K562 (cell line): ENCODE measurements around the gene SLC6A9. TPM values are rescaled to one million over a fixed set of nuclear protein-coding genes. Genes with fewer than 3 reads are reported as not detected.
A peak's percentile ranks its signal among the peaks of the same experiment; 100 is the strongest.

ENCODE experiments used
- ADNP ChIP-seq: fragments of 200-800 bp; sonication (Bioruptor generic); IDR thresholded peaks from 2 replicates; pipeline ENCODE4 v1.6.1; 2016; ENCODE audit warnings: missing genetic modification characterization, missing compliant biosample characterization
- ARID2 ChIP-seq: fragments of 450-650 bp; IDR thresholded peaks from 2 replicates; pipeline ENCODE4 v1.6.1; 2017; ENCODE audit warnings: antibody characterized with exemption, mild to moderate bottlenecking
- ATF1 ChIP-seq, 2 experiments: fragments of 450-650 bp in 1 of 2; IDR thresholded peaks; 2 replicates each; pipeline ENCODE4 v1.6.1; 2016; ENCODE audit warnings: missing compliant biosample characterization in 1 of 2, missing genetic modification characterization in 1 of 2
- BACH1 ChIP-seq: fragments of 200-800 bp; sonication (Bioruptor generic); IDR thresholded peaks from 2 replicates; pipeline ENCODE4 v1.6.1; 2016; ENCODE audit warnings: missing genetic modification characterization, missing compliant biosample characterization
- CBX1 ChIP-seq: sonication (generic); IDR thresholded peaks from 2 replicates; pipeline ENCODE4 v1.6.1; 2016; ENCODE audit warnings: antibody characterized with exemption, low read depth, mild to moderate bottlenecking
- CLOCK ChIP-seq: fragments of 250-450 bp; sonication (Bioruptor Pico); IDR thresholded peaks from 2 replicates; pipeline ENCODE4 v1.4.0; 2020; ENCODE audit warnings: mild to moderate bottlenecking, moderate library complexity, borderline replicate concordance
- GATAD2B ChIP-seq: fragments of 450-650 bp; IDR thresholded peaks from 2 replicates; pipeline ENCODE4 v1.6.1; 2017; ENCODE audit warnings: mild to moderate bottlenecking, borderline replicate concordance
- HMG20A ChIP-seq: fragments of 450-650 bp; formaldehyde crosslinking; conservative IDR thresholded peaks from 2 replicates; pipeline ENCODE4 v1.4.0; 2020; ENCODE audit warnings: mild to moderate bottlenecking, mixed read lengths
- HNRNPL ChIP-seq: fragments of 200-400 bp; formaldehyde crosslinking; IDR thresholded peaks from 2 replicates; pipeline ENCODE4 v1.6.1; 2017; ENCODE audit warnings: low read depth, mild to moderate bottlenecking, low read length
- MIER1 ChIP-seq: fragments of 450-650 bp; IDR thresholded peaks from 2 replicates; pipeline ENCODE4 v1.6.1; 2016; ENCODE audit warnings: antibody characterized with exemption, mild to moderate bottlenecking, low read depth
- NCOR1 ChIP-seq: fragments of 450-650 bp; IDR thresholded peaks from 2 replicates; pipeline ENCODE4 v1.6.1; 2016; ENCODE audit warnings: mild to moderate bottlenecking, moderate library complexity
- SFPQ ChIP-seq: fragments of 200-400 bp; formaldehyde crosslinking; IDR thresholded peaks from 2 replicates; pipeline ENCODE4 v1.6.1; 2017; ENCODE audit warnings: mild to moderate bottlenecking, low read depth, low read length, moderate library complexity
- SIN3B ChIP-seq: fragments of 450-650 bp; IDR thresholded peaks from 2 replicates; pipeline ENCODE4 v1.6.1; 2017; ENCODE audit warnings: low read depth, mild to moderate bottlenecking, moderate library complexity
- SNAPC5 ChIP-seq: fragments of 250-450 bp; sonication (Bioruptor Pico); IDR thresholded peaks from 2 replicates; pipeline ENCODE4 v1.8.0; 2021; ENCODE audit warnings: moderate library complexity, mild to moderate bottlenecking, inconsistent platforms
- SRSF9 ChIP-seq: fragments of 200-400 bp; formaldehyde crosslinking; IDR thresholded peaks from 2 replicates; pipeline ENCODE4 v1.6.1; 2017; ENCODE audit warnings: low read depth, low read length, borderline replicate concordance
- WHSC1 ChIP-seq: IDR thresholded peaks from one replicate; pipeline ENCODE4 v1.6.1; 2012; ENCODE audit warnings: low read length, control low read depth, inconsistent platforms
- ZBTB26 ChIP-seq: fragments of 450-650 bp; formaldehyde crosslinking; IDR thresholded peaks from 2 replicates; pipeline ENCODE4 v1.4.0; 2022; ENCODE audit warnings: missing genetic modification characterization
- ZBTB34 ChIP-seq: fragments of 250-450 bp; sonication (Bioruptor Pico); IDR thresholded peaks from 2 replicates; pipeline ENCODE4 v1.8.0; 2021; ENCODE audit warnings: mild to moderate bottlenecking, moderate library complexity
- ZNF449 ChIP-seq: fragments of 250-450 bp; sonication (Bioruptor Pico); IDR thresholded peaks from 2 replicates; pipeline ENCODE4 v1.8.0; 2022; ENCODE audit warnings: moderate library complexity, mild to moderate bottlenecking, inconsistent platforms
- polyA plus RNA-seq, 8 experiments: library from polyadenylated mRNA; depleted of rRNA in 4 of 8; stranded (reverse) in 5 of 8; unstranded in 3 of 8; fragments of >200 nt; fragmentation: Nextera tagmentation in 2 of 8; fragmentation: Illumina TruSeq in 1 of 8; extraction: Ambion mirVana in 2 of 8; extraction: Trizol in 1 of 8; gene quantifications; 2 replicates each; pipeline versions ENCODE4 v1.2.1 to v1.2.3, GENCODE V29; 2011 to 2014; ENCODE audit warnings: inconsistent platforms in 1 of 8, missing spikeins in 1 of 8
- total RNA-seq, 7 experiments: library from RNA; depleted of rRNA in 6 of 7; stranded (reverse); fragments of >200 nt in 6 of 7; fragmentation: Illumina TruSeq in 2 of 7; extraction: Trizol in 2 of 7; gene quantifications; 2 replicates each; pipeline versions ENCODE4 v1.2.1 to v1.2.3, GENCODE V29; 2011 to 2021; ENCODE audit warnings: low replicate concordance in 1 of 7

SLC6A9 gene
- total and polyA plus RNA-seq, 9 of the 15 experiments (the other 6 are each of a cell fraction or from before 2014, with no cell fraction given) = 0.17 to 18.7 (median 2.9) TPM

- no peak; the same call in 1 of the 2 replicates for TF ChIP-seq MIER1
- no peak; the same call in 1 of the 2 replicates for TF ChIP-seq SIN3B
- TF ChIP-seq ARID2 = no peak
- peak; percentile 100 for TF ChIP-seq NCOR1
- TF ChIP-seq SFPQ = no peak
- no peak for TF ChIP-seq SRSF9
- TF ChIP-seq ZBTB34 = peak; percentile 87
- no peak for TF ChIP-seq WHSC1
- no peak for TF ChIP-seq HNRNPL
- TF ChIP-seq CLOCK = peak; percentile 93
- peak; percentile 100; the same call in 1 of the 2 replicates for TF ChIP-seq GATAD2B
- TF ChIP-seq HMG20A (CRISPR knock-in tag) = peak; percentile 76; the same call in 1 of the 2 replicates
- TF ChIP-seq CBX1 = 0 out of 2 replicates have a peak, but pooled peaks have one; percentile 35
- no peak for TF ChIP-seq ADNP
- peak; percentile 97 for TF ChIP-seq ZNF449 (CRISPR knock-in tag)
- TF ChIP-seq BACH1 (tag) = peak; percentile 94
- TF ChIP-seq ZBTB26 (CRISPR knock-in tag) = peak; percentile 78
- no peak for TF ChIP-seq SNAPC5 (CRISPR knock-in tag)
- peak; percentile 77; the same call in 1 of the 2 replicates for TF ChIP-seq ATF1 (CRISPR knock-in tag; IDR thresholded peaks at IDR 0.05)
- TF ChIP-seq ATF1 (tag; IDR thresholded peaks at IDR 0.05) = peak; percentile 99
Measured at GRCh38 chr1:44035726-44036408, 4.6 kb upstream of the SLC6A9 start (continued).
